H1 (cell line): ENCODE measurements around the gene FREM1. TPM values are rescaled to one million over a fixed set of nuclear protein-coding genes. Genes with fewer than 3 reads are reported as not detected.

ENCODE experiments used
- CTCF ChIA-PET: fragments of 300-600 bp; sonication (Branson Sonifier 250); formaldehyde crosslinking; loops from one replicate; lab custom pipeline; 2021; ENCODE audit not compliant: partially characterized antibody; lab: Charles Lee
- POLR2A ChIA-PET: fragments of 300-600 bp; sonication (Branson Sonifier 250); formaldehyde crosslinking; loops from one replicate; lab custom pipeline; 2021; ENCODE audit warnings: inconsistent platforms; ENCODE audit not compliant: partially characterized antibody; lab: Charles Lee
- DNase-seq, 2 experiments: peaks; one replicate each; pipeline versions ENCODE4 v3.0.0 to v3.0.0-alpha.2; 2010 to 2022; ENCODE audit warnings: low spot score in 2 of 2, low read depth in 1 of 2, mixed read lengths in 1 of 2
- FAIRE-seq: peaks from 2 replicates; lab custom pipeline; 2011; peaks lifted over from hg19 to GRCh38; lab: Jason Lieb, UNC
- H2AFZ ChIP-seq: 2 replicates; pipeline ENCODE4 v1.8.1; 2012; ENCODE audit warnings: low read length, inconsistent platforms
- H2AK5ac ChIP-seq: 2 replicates; pipeline ENCODE4 v1.6.1; 2013; ENCODE audit warnings: low read depth, low read length
- H2BK120ac ChIP-seq: replicated peaks from 2 replicates; pipeline ENCODE3; 2013; ENCODE audit warnings: low read depth, low read length, inconsistent platforms
- H2BK12ac ChIP-seq: 2 replicates; pipeline ENCODE4 v1.6.1; 2013; ENCODE audit warnings: low read depth, low read length
- H2BK15ac ChIP-seq: 2 replicates; pipeline ENCODE4 v1.6.1; 2013; ENCODE audit warnings: low read length
- H2BK20ac ChIP-seq: 2 replicates; pipeline ENCODE4 v1.6.1; 2013; ENCODE audit warnings: low read length
- H2BK5ac ChIP-seq: 2 replicates; pipeline ENCODE4 v1.6.1; 2013; ENCODE audit warnings: low read depth, low read length
- H3K14ac ChIP-seq: 2 replicates; pipeline ENCODE4 v1.6.1; 2013; ENCODE audit warnings: inconsistent platforms; ENCODE audit not compliant: insufficient read length
- H3K18ac ChIP-seq: 2 replicates; pipeline ENCODE4 v1.6.1; 2013; ENCODE audit warnings: low read length; ENCODE audit errors: extremely low read depth
- H3K23ac ChIP-seq: 2 replicates; pipeline ENCODE4 v1.6.1; 2013; ENCODE audit warnings: inconsistent platforms; ENCODE audit not compliant: insufficient read length
- H3K23me2 ChIP-seq: 2 replicates; pipeline ENCODE4 v1.6.1; 2013; ENCODE audit warnings: low read depth, low read length
- H3K27ac ChIP-seq: 2 replicates; pipeline ENCODE4 v1.6.1; 2011; ENCODE audit warnings: low read depth, low read length, inconsistent platforms
- H3K27me3 ChIP-seq, 4 experiments: replicated peaks in 1 of 4; 1 replicate in 1 of 4; 2 replicates in 3 of 4; pipeline versions ENCODE4 v1.6.1 to v1.8.1; 2011 to 2013; ENCODE audit warnings: low read length in 3 of 4, mild to moderate bottlenecking in 3 of 4, inconsistent platforms in 2 of 4, mixed read lengths in 2 of 4, moderate library complexity in 1 of 4; ENCODE audit not compliant: control insufficient read depth in 3 of 4, insufficient read depth in 3 of 4; ENCODE audit errors: extremely low read depth in 1 of 4
- H3K36me3 ChIP-seq, 4 experiments: 2 replicates each; pipeline versions ENCODE4 v1.6.1 to v1.8.1; 2011 to 2013; ENCODE audit warnings: mild to moderate bottlenecking in 4 of 4, low read length in 3 of 4, moderate library complexity in 2 of 4, control low read depth in 1 of 4, inconsistent platforms in 1 of 4; ENCODE audit not compliant: insufficient read depth in 4 of 4, control insufficient read depth in 2 of 4
- H3K4ac ChIP-seq: replicated peaks from 2 replicates; pipeline ENCODE3; 2013; ENCODE audit warnings: low read length, low read depth, mixed read lengths, inconsistent platforms; ENCODE audit not compliant: insufficient read length
- H3K4me1 ChIP-seq, 4 experiments: replicated peaks in 1 of 4; 1 replicate in 1 of 4; 2 replicates in 3 of 4; pipeline versions ENCODE4 v1.6.1 to v1.8.1; 2011 to 2013; ENCODE audit warnings: low read length in 3 of 4, inconsistent platforms in 2 of 4, mixed read lengths in 1 of 4; ENCODE audit not compliant: insufficient read depth in 4 of 4, control insufficient read depth in 3 of 4
- H3K4me2 ChIP-seq, 2 experiments: 2 replicates each; pipeline versions ENCODE4 v1.6.1 to v1.8.1; 2011 to 2013; ENCODE audit warnings: low read depth in 2 of 2, low read length in 2 of 2, control low read depth in 1 of 2, inconsistent platforms in 1 of 2, mild to moderate bottlenecking in 1 of 2; ENCODE audit not compliant: insufficient read depth in 1 of 2
- H3K4me3 ChIP-seq, 4 experiments: fragments of 200-600, 300-600 bp in 1 of 4; sonication (generic), shearing (Covaris generic), sonication (Bioruptor Twin) in 1 of 4; 2 replicates each; pipeline versions ENCODE4 v1.5.1 to v1.8.1; 2011 to 2016; ENCODE audit warnings: low read length in 4 of 4, low read depth in 3 of 4, control low read depth in 2 of 4, inconsistent platforms in 2 of 4, mild to moderate bottlenecking in 2 of 4, mixed read lengths in 1 of 4, moderate library complexity in 1 of 4; ENCODE audit not compliant: insufficient read depth in 2 of 4; ENCODE audit errors: extremely low read depth in 1 of 4
- H3K56ac ChIP-seq: replicated peaks from 2 replicates; pipeline ENCODE3; 2013; ENCODE audit warnings: low read depth, mild to moderate bottlenecking, mixed read lengths, low read length, inconsistent platforms; ENCODE audit not compliant: insufficient read length
- H3K79me1 ChIP-seq: 2 replicates; pipeline ENCODE4 v1.6.1; 2013; ENCODE audit warnings: low read depth, low read length, control low read depth
- H3K79me2 ChIP-seq, 2 experiments: 2 replicates each; pipeline versions ENCODE4 v1.6.1 to v1.8.1; 2012 to 2013; ENCODE audit warnings: low read length in 2 of 2, mild to moderate bottlenecking in 2 of 2, inconsistent platforms in 1 of 2; ENCODE audit not compliant: insufficient read depth in 2 of 2, control insufficient read depth in 1 of 2
- H3K9ac ChIP-seq, 4 experiments: replicated peaks in 1 of 4; 1 replicate in 1 of 4; 2 replicates in 3 of 4; pipeline versions ENCODE4 v1.6.1 to v1.8.1; 2011 to 2013; ENCODE audit warnings: low read depth in 3 of 4, low read length in 3 of 4, control low read depth in 2 of 4, mild to moderate bottlenecking in 2 of 4, moderate library complexity in 2 of 4, inconsistent platforms in 1 of 4; ENCODE audit errors: extremely low read depth in 1 of 4
- H3K9me3 ChIP-seq, 2 experiments: 2 replicates each; pipeline versions ENCODE4 v1.6.1 to v1.8.1; 2012 to 2013; ENCODE audit warnings: mild to moderate bottlenecking in 2 of 2, moderate library complexity in 2 of 2, control low read depth in 1 of 2, inconsistent platforms in 1 of 2, low read depth in 1 of 2, low read length in 1 of 2, mixed read lengths in 1 of 2; ENCODE audit not compliant: insufficient read depth in 2 of 2
- H4K20me1 ChIP-seq, 2 experiments: replicated peaks in 1 of 2; 2 replicates each; pipeline versions ENCODE3 to v1.8.1; 2011 to 2013; ENCODE audit warnings: inconsistent platforms in 2 of 2, low read length in 2 of 2, mild to moderate bottlenecking in 1 of 2; ENCODE audit not compliant: insufficient read depth in 2 of 2, control insufficient read depth in 1 of 2
- H4K5ac ChIP-seq: 2 replicates; pipeline ENCODE4 v1.6.1; 2013; ENCODE audit warnings: low read length, low read depth, mixed read lengths, inconsistent platforms; ENCODE audit not compliant: insufficient read length
- H4K8ac ChIP-seq: 2 replicates; pipeline ENCODE4 v1.8.0; 2013; ENCODE audit warnings: mild to moderate bottlenecking, moderate library complexity, low read length, inconsistent platforms; ENCODE audit not compliant: insufficient read depth; ENCODE audit errors: extremely low read depth
- H4K91ac ChIP-seq: replicated peaks from 2 replicates; pipeline ENCODE3; 2013; ENCODE audit warnings: low read length, mixed read lengths, inconsistent platforms; ENCODE audit not compliant: insufficient read length
- CEBPB ChIP-seq: IDR thresholded peaks from 2 replicates; pipeline ENCODE4 v1.6.1; 2012; ENCODE audit warnings: low read depth, low read length
- POLR2AphosphoS5 ChIP-seq: IDR thresholded peaks from 2 replicates; pipeline ENCODE4 v1.6.1; 2011; ENCODE audit warnings: low read depth, low read length
- POU5F1 ChIP-seq: IDR thresholded peaks from 2 replicates; pipeline ENCODE4 v1.6.1; 2011; ENCODE audit warnings: low read depth, mild to moderate bottlenecking, low read length, moderate library complexity
- RBBP5 ChIP-seq: IDR thresholded peaks from 2 replicates; pipeline ENCODE4 v1.7.1; 2012; ENCODE audit warnings: low read depth, mild to moderate bottlenecking, inconsistent platforms, low read length, moderate library complexity, borderline replicate concordance
- RFX5 ChIP-seq: IDR thresholded peaks from 2 replicates; pipeline ENCODE4 v1.6.1; 2011; ENCODE audit warnings: low read depth, low read length, improper control_type of control experiment, borderline replicate concordance
- WGBS, 2 experiments: shearing (Covaris generic) in 1 of 2; methylation state at CpG; one replicate each; pipeline versions ENCODE4 v1.1.6 to v1.1.7; 2013 to 2015; ENCODE audit warnings: low lambda C conversion rate in 2 of 2, mixed read lengths in 2 of 2, inconsistent platforms in 1 of 2, low coverage in 1 of 2, missing lambda C conversion rate in 1 of 2; ENCODE audit not compliant: insufficient replicate concordance in 2 of 2, insufficient coverage in 1 of 2, insufficient read length in 1 of 2; ENCODE audit errors: extremely low coverage in 1 of 2, missing lambda C conversion rate in 1 of 2; 5-methylcytosine and 5-hydroxymethylcytosine counted together
- polyA plus RNA-seq, 7 experiments: library from polyadenylated mRNA; depleted of rRNA in 3 of 7; stranded (reverse) in 5 of 7; unstranded in 2 of 7; fragments of >200 nt in 5 of 7; fragments of 200-250 nt in 2 of 7; gene quantifications; 1 replicate in 5 of 7; 2 replicates in 1 of 7; 4 replicates in 1 of 7; pipeline versions ENCODE4 v1.2.1 to v1.2.3, GENCODE V29; 2011 to 2013; ENCODE audit warnings: missing spikeins in 2 of 7, mixed read lengths in 2 of 7
- total RNA-seq: library from RNA; stranded (reverse); fragmentation: NEBNext Ultra II Directional; extraction: Animal tissue kit (Norgen Biotek cat#: 25700); gene quantifications from 2 replicates; pipeline ENCODE4 v1.2.1, GENCODE V29; 2021
- TF ChIP-seq, protein P1 (sequence below), 3 experiments: IDR thresholded peaks; 1 replicate in 2 of 3; 2 replicates in 1 of 3; pipeline versions ENCODE4 v1.5.1 to v1.6.1; 2011; ENCODE audit warnings: low read length in 3 of 3, mild to moderate bottlenecking in 3 of 3, inconsistent platforms in 2 of 3, low read depth in 1 of 3, moderate library complexity in 1 of 3; ENCODE audit not compliant: insufficient read depth in 1 of 3; ENCODE audit errors: control extremely low read depth in 1 of 3

The FREM1 gene
- total and polyA plus RNA-seq, 2 of the 8 experiments (the other 6 are each of a cell fraction or from before 2014, with no cell fraction given) = 2.6 to 3.1 TPM

DNA sequence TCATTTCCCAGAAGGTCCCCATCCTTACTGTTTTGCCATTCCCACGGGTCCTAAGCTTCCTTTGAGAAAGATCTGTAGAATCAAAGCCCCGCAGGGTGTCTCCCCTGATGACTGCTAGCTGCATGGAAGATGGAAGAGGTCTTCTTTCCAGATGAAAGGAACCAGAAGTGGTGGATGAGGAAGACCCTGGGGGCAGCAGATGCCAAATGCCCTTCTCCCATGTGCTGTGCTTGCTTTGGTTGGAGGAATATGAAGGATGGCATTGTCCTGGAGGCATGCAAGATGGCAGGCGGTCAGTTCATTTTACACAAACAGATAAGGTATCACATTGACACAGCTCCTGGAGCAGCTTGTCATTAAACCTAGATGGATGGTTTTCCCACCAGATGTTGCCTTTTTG is 161.9 kb downstream of the FREM1 start:
- TF ChIP-seq, protein P1, sequence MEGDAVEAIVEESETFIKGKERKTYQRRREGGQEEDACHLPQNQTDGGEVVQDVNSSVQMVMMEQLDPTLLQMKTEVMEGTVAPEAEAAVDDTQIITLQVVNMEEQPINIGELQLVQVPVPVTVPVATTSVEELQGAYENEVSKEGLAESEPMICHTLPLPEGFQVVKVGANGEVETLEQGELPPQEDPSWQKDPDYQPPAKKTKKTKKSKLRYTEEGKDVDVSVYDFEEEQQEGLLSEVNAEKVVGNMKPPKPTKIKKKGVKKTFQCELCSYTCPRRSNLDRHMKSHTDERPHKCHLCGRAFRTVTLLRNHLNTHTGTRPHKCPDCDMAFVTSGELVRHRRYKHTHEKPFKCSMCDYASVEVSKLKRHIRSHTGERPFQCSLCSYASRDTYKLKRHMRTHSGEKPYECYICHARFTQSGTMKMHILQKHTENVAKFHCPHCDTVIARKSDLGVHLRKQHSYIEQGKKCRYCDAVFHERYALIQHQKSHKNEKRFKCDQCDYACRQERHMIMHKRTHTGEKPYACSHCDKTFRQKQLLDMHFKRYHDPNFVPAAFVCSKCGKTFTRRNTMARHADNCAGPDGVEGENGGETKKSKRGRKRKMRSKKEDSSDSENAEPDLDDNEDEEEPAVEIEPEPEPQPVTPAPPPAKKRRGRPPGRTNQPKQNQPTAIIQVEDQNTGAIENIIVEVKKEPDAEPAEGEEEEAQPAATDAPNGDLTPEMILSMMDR (IDR thresholded peaks at IDR 0.05; ENCODE audit: control extremely low read depth in 1 of 3, insufficient read depth in 1 of 3, low read depth in 1 of 3, low read length in 3 of 3) = no peak
- TF ChIP-seq CEBPB (no peak), RFX5 (no peak), RBBP5 (no peak), POU5F1 (no peak), POLR2AphosphoS5 (no peak)
- Histone ChIP-seq H2BK12ac (no peak overlapping the region), H2BK5ac (no peak overlapping the region), H3K9me3 (no peaks in the 10 kb centered on the region), H3K9ac (no peak overlapping the region), H4K20me1 (no peaks in the 10 kb centered on the region), H3K23ac (no peak overlapping the region), H3K18ac (no peak overlapping the region), H3K56ac (no peak overlapping the region), H3K23me2 (no peaks in the 10 kb centered on the region), H3K4ac (no peak overlapping the region), H4K5ac (no peak overlapping the region), H2BK15ac (no peak overlapping the region), H3K14ac (no peak overlapping the region), H4K91ac (no peak overlapping the region), H3K4me1 (peaks cover 2 to 7% (median 3%) of the 10 kb centered on the region in 4 experiments; a peak in 3 of 7 replicates), H3K79me2 (no peaks in the 10 kb centered on the region), H3K27me3 (no peaks in the 10 kb centered on the region), H2AK5ac (no peak overlapping the region), H3K4me2 (no peak overlapping the region), H2BK120ac (no peak overlapping the region), H3K36me3 (no peaks in the 10 kb centered on the region), H3K4me3 (no peak overlapping the region), H4K8ac (no peak overlapping the region), H3K79me1 (no peaks in the 10 kb centered on the region), H2BK20ac (no peak overlapping the region), H3K27ac (no peak overlapping the region), H2AFZ (no peak overlapping the region)
- FAIRE-seq = no peak
- WGBS, 2 experiments = 85% methylated on average over 3 of the region's 3 CpGs; no CpG with 5 or more reads in 1 of the 2 experiments
- DNase-seq = no peak
- ChIA-PET CTCF (interaction anchor here (1.0 kb wide), 1 partner anchor 87 kb away, joined by 3 read pairs; no protein-coding TSS in a partner anchor), POLR2A (no interaction called here)
